ENCODE results near the gene GPR17.

The GPR17 gene

GRCh38 chr2:127630096-127630863 is 15.7 kb upstream of the GPR17 start:
- DNase-seq = no peak

GRCh38 chr2:127630864-127631540 is 15.0 kb upstream of the GPR17 start:
- no peak for DNase-seq

GRCh38 chr2:127631541-127631996 is 14.4 kb upstream of the GPR17 start:
- no peak for DNase-seq

DNA sequence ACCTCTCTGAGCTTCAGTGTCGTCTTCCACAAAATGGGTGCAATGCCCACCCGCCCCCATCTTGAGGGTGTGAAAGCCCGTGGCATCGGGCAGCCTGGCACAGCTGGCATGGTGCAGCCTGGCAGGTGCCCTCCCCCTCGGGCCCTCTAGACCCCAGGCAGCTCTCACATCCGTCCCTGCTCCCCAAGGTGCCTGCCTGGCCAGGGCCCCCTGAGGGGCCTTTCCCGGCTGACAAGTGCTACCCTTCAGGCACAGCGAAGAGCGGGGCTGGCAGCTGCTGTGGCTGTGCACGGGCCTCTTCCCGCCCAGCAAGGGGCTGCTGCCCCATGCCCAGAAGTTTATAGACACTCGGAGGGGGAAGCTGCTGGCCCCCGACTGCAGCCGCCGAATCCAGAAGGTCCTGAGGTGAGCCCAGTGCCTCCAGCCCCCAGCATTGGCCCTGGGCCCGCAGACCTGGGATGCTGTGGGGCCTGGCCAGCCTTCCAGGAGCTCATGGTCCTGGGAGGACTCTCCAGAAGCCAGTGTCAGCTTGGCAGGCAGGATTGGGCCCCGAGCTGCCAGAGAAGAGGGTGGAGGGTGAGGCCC is 13.9 kb upstream of the GPR17 start:
- DNase-seq = no peak

DNA sequence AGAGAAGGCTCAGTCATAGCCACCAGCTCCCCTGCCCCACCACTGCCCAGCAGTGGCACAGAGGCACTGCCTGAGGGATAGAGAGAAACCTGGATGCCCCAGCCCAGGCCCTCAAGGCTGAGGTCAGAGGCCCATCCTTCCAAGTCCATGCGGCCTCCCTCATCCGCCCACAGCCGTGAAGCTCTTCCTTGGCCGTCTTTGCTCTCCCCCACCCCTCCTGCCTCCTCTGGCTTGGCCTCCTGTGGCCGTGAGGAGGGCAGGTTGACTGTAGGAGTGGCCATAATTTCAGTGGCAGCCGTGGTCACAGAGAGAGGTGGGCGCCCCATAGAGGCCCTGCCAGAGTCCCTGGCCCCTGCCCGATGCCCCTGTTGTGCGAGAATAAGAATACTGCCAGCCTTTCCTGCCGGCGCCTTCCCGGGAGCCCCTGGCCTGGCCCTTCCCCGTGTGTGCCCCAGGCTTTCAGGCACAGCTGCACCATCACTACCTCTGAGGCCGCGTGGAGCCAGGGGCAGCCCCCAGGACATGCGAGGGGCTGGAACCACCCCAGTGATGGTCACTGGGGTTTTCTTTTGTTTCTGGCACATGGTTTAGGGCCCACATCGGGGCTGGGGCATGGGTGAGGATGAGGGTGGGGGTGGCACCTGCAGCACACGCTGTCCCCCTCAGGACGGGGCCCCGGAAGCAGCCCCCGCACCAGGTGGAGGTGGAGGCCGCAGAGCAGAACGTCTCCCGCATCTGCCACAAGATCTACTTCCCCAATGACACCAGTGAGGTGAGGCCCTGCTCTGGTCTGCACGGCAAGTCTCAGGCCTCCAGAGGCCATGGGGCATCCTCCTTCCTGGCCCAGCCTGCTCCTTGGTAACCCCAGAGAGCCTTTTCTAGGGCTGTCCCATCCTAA is 13.1 kb upstream of the GPR17 start:
- DNase-seq = no peak

- no peak for DNase-seq
These were observed 12.3 kb upstream of the GPR17 start for GRCh38 chr2:127633556-127634065.

- DNase-seq = no peak
These were observed 11.8 kb upstream of the GPR17 start for GRCh38 chr2:127634066-127634617.

GRCh38 chr2:127634626-127635379 is 11.2 kb upstream of the GPR17 start:
- no peak for DNase-seq

DNA sequence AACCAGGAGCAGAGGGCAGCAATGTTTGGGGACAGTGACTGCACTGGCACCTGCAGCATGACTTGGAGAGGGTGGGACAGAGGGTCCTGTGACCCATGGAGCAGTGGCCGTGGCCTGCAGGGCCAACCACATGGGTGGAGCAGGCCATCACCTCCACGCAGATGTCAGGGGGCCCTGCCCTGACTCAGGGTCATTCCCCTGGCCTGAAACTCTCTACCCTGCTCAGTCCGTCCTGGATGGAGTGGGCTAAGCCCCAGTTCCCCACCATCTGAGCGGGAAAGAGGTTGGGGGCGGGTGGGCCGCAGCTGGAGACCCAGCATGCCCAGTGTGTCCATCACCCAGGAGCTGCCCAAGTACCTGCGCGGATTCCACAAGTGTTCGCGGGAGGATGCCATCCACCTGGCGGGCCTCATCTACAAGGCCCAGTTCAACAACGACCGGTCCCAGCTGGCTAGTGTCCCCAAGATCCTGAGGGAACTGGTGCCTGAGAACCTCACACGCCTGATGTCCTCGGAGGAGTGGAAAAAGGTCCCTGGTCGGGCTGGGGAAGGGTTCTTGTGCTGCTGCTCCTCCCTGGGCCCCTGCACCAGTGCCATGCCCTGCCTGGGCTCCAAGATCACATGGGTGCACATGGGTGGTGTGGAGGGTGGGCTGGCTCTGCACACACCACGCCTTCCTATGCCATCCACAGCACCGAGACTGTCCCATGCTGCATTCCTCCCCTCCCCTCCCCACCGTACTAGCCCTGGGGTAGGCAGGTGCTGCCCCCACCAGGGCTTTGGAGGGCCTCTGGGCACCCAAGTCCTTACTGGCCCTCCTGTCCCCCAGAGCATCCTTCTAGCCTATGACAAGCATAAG is 10.3 kb upstream of the GPR17 start:
- no peak for DNase-seq

DNA sequence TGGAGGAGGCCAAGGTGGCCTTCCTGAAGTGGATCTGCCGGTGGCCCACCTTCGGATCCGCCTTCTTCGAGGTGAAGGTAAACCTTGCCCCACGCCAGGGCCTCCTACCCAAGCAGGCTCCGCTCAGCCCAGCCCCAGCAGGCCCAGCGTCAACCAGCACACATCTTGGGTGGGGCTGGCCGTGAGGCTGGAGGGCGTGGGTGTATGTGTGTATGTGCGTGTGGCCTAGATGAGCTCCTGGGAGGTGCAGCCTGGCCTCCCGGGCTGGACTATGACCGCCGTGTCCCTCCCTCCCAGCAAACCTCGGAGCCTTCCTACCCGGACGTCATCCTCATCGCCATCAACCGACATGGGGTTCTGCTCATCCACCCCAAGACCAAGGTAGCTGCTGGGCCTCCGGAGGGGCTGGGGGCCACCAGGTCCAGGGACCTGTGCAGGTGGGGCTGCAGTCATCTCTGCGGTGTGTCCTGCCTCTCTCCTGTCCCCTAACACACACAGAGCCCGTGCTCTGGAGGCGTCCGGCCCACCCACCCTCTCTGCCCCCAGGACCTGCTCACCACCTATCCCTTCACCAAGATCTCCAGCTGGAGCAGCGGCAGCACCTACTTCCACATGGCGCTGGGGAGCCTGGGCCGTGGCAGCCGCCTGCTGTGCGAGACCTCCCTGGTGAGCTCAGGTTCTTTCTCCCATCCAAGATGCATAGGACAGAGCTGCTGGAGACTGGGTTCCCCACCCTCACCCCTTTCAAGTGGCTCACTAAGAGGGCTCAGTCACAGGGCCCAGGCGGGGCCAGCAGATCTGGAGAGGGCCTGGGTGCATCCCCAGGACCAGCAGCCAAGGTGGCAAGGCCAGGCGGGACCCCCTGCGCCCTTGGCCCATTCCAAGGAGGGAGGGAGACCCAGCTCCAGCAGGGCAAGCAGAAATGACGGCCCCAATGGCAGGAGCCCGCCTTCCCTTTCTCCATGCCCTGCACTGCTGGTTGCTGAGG is 9.4 kb upstream of the GPR17 start:
- no peak for DNase-seq

GRCh38 chr2:127637236-127637630 is 8.7 kb upstream of the GPR17 start:
- DNase-seq = no peak

DNA sequence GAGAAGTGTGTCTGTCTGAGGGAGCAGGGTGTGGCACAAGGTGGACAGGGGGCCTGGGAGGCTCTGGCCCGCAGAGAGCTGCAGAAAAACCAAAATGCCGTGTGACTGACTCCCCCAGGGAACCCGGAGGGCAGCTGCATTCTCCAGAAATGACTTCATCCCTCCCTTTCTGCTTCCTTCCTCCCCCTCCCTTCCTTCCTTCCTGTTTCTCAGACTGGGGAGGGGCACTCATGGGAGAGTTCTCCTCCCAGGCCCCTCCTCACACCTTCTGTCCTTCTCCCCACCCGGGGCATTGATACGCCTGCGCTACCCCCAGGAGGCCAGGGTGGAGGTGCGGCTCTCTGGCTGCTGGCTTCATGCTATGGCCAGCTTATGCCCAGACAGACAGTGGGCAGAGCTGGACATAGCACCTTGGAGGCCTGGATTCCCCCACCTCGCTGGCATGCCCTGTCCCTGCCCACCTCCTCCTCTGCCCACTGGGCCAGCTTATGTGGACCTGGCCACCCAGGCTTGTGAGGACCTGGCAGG is 8.2 kb upstream of the GPR17 start:
- DNase-seq = no peak

GRCh38 chr2:127638361-127639110 is 7.4 kb upstream of the GPR17 start:
- DNase-seq = no peak

- no peak for DNase-seq
These were observed 6.9 kb upstream of the GPR17 start for GRCh38 chr2:127639111-127639474.

- DNase-seq = no peak
These were observed 5.6 kb upstream of the GPR17 start for GRCh38 chr2:127640082-127641072.

DNA sequence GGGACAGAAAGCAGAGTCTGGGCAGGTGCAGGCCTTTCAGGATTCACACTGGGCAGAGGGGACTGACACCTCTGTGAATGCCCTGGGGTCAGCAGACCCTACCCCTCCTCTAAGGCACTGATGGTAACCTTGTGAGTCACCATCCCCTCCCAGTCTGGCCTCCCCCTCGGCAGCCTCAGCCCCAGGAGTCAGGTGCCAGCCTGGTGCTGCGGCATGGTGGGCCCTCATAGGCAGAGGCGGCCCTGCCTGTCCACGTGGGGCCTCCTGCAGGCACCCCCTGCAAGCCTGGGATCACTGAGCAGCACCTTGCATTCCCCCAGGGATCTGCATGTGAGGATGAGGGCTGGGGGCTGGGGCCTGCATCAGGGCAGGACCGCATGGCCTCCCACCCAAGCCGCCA is 4.8 kb upstream of the GPR17 start:
- no peak for DNase-seq
